Smooth muscle cell (in vitro differentiated cells): Measurements from ENCODE around the gene FAM240A. TPM values are rescaled to one million over a fixed set of nuclear protein-coding genes. Genes with fewer than 3 reads are reported as not detected.

Experiments used
- DNase-seq: peaks from one replicate; lab custom pipeline; 2025; ENCODE audit not compliant: unreplicated experiment; lab: John Stamatoyannopoulos, UW
- H2AFZ ChIP-seq: fragments of 200-600 bp; sonication (generic); 2 replicates; pipeline ENCODE4 v1.6.0; 2016; ENCODE audit warnings: antibody characterized with exemption, low read depth, mild to moderate bottlenecking
- H3F3A ChIP-seq: fragments of 200-600 bp; sonication (generic); 2 replicates; pipeline ENCODE4 v1.6.0; 2017; ENCODE audit warnings: antibody characterized with exemption, low read depth
- H3K27ac ChIP-seq: fragments of 200-600 bp; sonication (generic); 2 replicates; pipeline ENCODE4 v1.5.1; 2016; ENCODE audit warnings: low read depth, mild to moderate bottlenecking
- H3K27me3 ChIP-seq: fragments of 200-600 bp; sonication (generic); 2 replicates; pipeline ENCODE4 v1.6.1; 2016; ENCODE audit warnings: low read depth, mild to moderate bottlenecking
- H3K36me3 ChIP-seq: fragments of 200-600 bp; sonication (generic); 2 replicates; pipeline ENCODE4 v1.5.1; 2016; ENCODE audit warnings: low read depth
- H3K4me1 ChIP-seq: fragments of 200-600 bp; sonication (generic); 2 replicates; pipeline ENCODE4 v1.5.1; 2016; ENCODE audit warnings: low read depth
- H3K4me2 ChIP-seq: fragments of 200-600 bp; sonication (generic); 2 replicates; pipeline ENCODE4 v1.6.0; 2016; ENCODE audit warnings: mild to moderate bottlenecking
- H3K4me3 ChIP-seq: fragments of 200-600 bp; sonication (generic); 2 replicates; pipeline ENCODE4 v1.5.1; 2016; ENCODE audit warnings: mild to moderate bottlenecking
- H3K79me2 ChIP-seq: fragments of 200-600 bp; sonication (generic); 2 replicates; pipeline ENCODE4 v1.6.0; 2016; ENCODE audit warnings: low read depth, mild to moderate bottlenecking
- H3K9ac ChIP-seq: fragments of 200-600 bp; sonication (generic); 2 replicates; pipeline ENCODE4 v1.6.0; 2016; ENCODE audit warnings: low read depth
- H3K9me3 ChIP-seq: fragments of 200-600 bp; sonication (generic); replicated peaks from 2 replicates; pipeline ENCODE4 v1.5.1; 2016; ENCODE audit warnings: low read depth
- H4K20me1 ChIP-seq: fragments of 200-600 bp; sonication (generic); 2 replicates; pipeline ENCODE4 v1.6.0; 2016; ENCODE audit warnings: low read depth
- CTCF ChIP-seq: fragments of 200-600 bp; sonication (generic); IDR thresholded peaks from 2 replicates; pipeline ENCODE4 v1.5.1; 2017; ENCODE audit warnings: borderline replicate concordance, mild to moderate bottlenecking, antibody characterized with exemption; ENCODE audit not compliant: insufficient read depth, poor library complexity, severe bottlenecking
- WGBS: methylation state at CpG from one replicate; pipeline ENCODE4 v1.1.7; 2016; ENCODE audit warnings: low lambda C conversion rate; 5-methylcytosine and 5-hydroxymethylcytosine counted together
- polyA plus RNA-seq: library from polyadenylated mRNA; unstranded; fragments of >200 nt; fragmentation: Nextera tagmentation; extraction: Ambion mirVana; gene quantifications from 2 replicates; pipeline ENCODE4 v1.2.1, GENCODE V29; 2016
- total RNA-seq: library from RNA; depleted of rRNA; stranded (reverse); fragments of >200 nt; gene quantifications from 2 replicates; pipeline ENCODE4 v1.2.3, GENCODE V29; 2014

FAM240A gene
- total RNA-seq: not detected in 2 replicates
- polyA plus RNA-seq: not detected in 2 replicates

DNA sequence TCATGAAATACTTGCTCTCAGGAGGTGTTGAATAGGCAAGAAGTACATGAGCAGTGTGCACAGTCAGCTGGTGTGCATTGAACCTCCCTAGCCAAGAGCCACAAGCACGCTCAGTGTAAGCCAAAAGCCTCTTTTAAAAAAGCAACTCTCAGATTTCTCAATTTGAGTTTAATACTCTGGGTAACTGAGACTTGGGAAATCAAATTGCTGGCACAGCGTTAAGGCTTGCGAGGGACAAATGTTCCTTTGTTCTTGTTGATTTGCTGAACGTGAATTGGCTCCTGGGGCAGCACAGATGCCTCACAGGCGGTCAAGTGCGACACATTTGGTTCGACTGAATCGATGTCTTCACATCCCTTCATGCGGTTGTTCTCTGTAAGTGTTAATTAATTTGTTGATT, at the start of gene FAM240A:
Gene FAM240A, plus strand, starts transcription at position 202 of the 400 bp plus-strand sequence. Its CDS starts 159 bp downstream, at position 361.
- Histone ChIP-seq H3K4me1 (no peaks in the 10 kb centered on the region), H2AFZ (no peak within 1 kb of the TSS), H3K27me3 (peaks cover 3% of the 10 kb centered on the region), H3K27ac (no peak within 1 kb of the TSS), H4K20me1 (no peaks in the 10 kb centered on the region), H3K9ac (no peak within 1 kb of the TSS), H3F3A (no peaks in the 10 kb centered on the region), H3K4me3 (no peak within 1 kb of the TSS), H3K4me2 (no peak within 1 kb of the TSS), H3K9me3 (no peaks in the 10 kb centered on the region), H3K79me2 (no peaks in the 10 kb centered on the region), H3K36me3 (no peaks in the 10 kb centered on the region)
- TF ChIP-seq CTCF: no peak
- WGBS: 87% methylated on average over 9 of the region's 9 CpGs
- DNase-seq: no peak

GRCh38 chr3:46564190-46565021, 47.9 kb upstream of the FAM240A start:
- Histone ChIP-seq H3K36me3 (no peaks in the 10 kb centered on the region), H3K27me3 (no peaks in the 10 kb centered on the region), H2AFZ (no peak overlapping the region), H3K4me3 (no peak overlapping the region), H3K9ac (no peak overlapping the region), H3K4me2 (no peak overlapping the region), H4K20me1 (no peaks in the 10 kb centered on the region), H3K79me2 (no peaks in the 10 kb centered on the region), H3K9me3 (no peaks in the 10 kb centered on the region), H3K4me1 (no peaks in the 10 kb centered on the region), H3F3A (no peaks in the 10 kb centered on the region), H3K27ac (no peak overlapping the region)
- no peak for DNase-seq
- 80% methylated on average over 5 of the region's 5 CpGs for WGBS
- no peak for TF ChIP-seq CTCF

DNA sequence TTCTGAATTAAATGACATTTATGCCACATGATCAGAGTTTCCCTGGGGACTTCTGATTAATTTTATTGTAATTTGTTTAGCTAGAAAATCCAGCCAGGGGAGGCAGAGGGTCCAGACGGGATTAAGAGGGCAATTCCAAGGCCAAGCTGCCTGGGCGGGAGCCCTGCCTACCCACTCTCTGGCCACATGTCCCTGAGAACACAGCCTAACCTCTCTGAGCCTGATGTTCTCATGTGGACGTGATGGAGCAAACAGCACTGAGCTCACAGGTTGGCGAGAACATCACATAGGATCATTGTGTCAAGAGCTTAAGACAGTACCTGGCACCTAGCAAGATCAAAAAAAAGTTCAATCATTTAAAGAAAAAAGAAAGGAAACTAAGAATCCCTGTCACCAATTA, 47.2 kb upstream of the FAM240A start:
- Histone ChIP-seq H3K4me1 (no peaks in the 10 kb centered on the region), H3K9me3 (no peaks in the 10 kb centered on the region), H4K20me1 (no peaks in the 10 kb centered on the region), H3K27ac (no peak overlapping the region), H3K36me3 (no peaks in the 10 kb centered on the region), H3K27me3 (no peaks in the 10 kb centered on the region), H2AFZ (no peak overlapping the region), H3K4me3 (peak overlapping the region; percentile 54), H3F3A (no peaks in the 10 kb centered on the region), H3K79me2 (no peaks in the 10 kb centered on the region), H3K4me2 (peak overlapping the region; percentile 89), H3K9ac (no peak overlapping the region)
- no peak for DNase-seq
- WGBS: 69% methylated on average over 4 of the region's 4 CpGs
- no peak for TF ChIP-seq CTCF
